H9 (cell line): ENCODE results near the gene SOX13. TPM values are rescaled to one million over a fixed set of nuclear protein-coding genes. Genes with fewer than 3 reads are reported as not detected.

Experiments used
- DNase-seq: peaks from one replicate; pipeline ENCODE4 v3.0.0-alpha.2; 2017
- H2AFZ ChIP-seq: one replicate; pipeline ENCODE4 v1.6.1; 2013; ENCODE audit warnings: mild to moderate bottlenecking, low read length, control low read depth, moderate library complexity
- H2AK5ac ChIP-seq: 2 replicates; pipeline ENCODE4 v1.6.1; 2013; ENCODE audit warnings: low read length, control low read depth, mixed read lengths; ENCODE audit not compliant: insufficient read length
- H2BK120ac ChIP-seq: one replicate; pipeline ENCODE4 v1.6.1; 2013; ENCODE audit warnings: low read depth, mild to moderate bottlenecking, low read length, control low read depth, inconsistent platforms; ENCODE audit not compliant: poor library complexity, severe bottlenecking
- H2BK12ac ChIP-seq: 2 replicates; pipeline ENCODE4 v1.6.1; 2013; ENCODE audit warnings: low read length, control low read depth, mixed read lengths, low read depth; ENCODE audit not compliant: insufficient read length
- H2BK15ac ChIP-seq: 2 replicates; pipeline ENCODE4 v1.6.1; 2013; ENCODE audit warnings: low read depth, low read length, control low read depth
- H2BK20ac ChIP-seq: one replicate; pipeline ENCODE4 v1.6.1; 2013; ENCODE audit warnings: low read depth, mild to moderate bottlenecking, low read length, control low read depth, inconsistent platforms; ENCODE audit not compliant: poor library complexity, severe bottlenecking
- H2BK5ac ChIP-seq: 2 replicates; pipeline ENCODE4 v1.6.1; 2013; ENCODE audit warnings: low read length, control low read depth, mixed read lengths; ENCODE audit not compliant: insufficient read length
- H3K14ac ChIP-seq: 2 replicates; pipeline ENCODE4 v1.6.1; 2013; ENCODE audit warnings: low read length, control low read depth; ENCODE audit not compliant: insufficient read depth
- H3K18ac ChIP-seq: 2 replicates; pipeline ENCODE4 v1.6.1; 2013; ENCODE audit warnings: low read depth, mild to moderate bottlenecking, mixed read lengths, low read length, control low read depth; ENCODE audit not compliant: insufficient read length
- H3K23ac ChIP-seq: 2 replicates; pipeline ENCODE4 v1.6.1; 2013; ENCODE audit warnings: low read length, control low read depth, mixed read lengths, low read depth; ENCODE audit not compliant: insufficient read length
- H3K23me2 ChIP-seq: 2 replicates; pipeline ENCODE4 v1.6.1; 2013; ENCODE audit warnings: low read depth, mild to moderate bottlenecking, mixed read lengths, low read length, control low read depth; ENCODE audit not compliant: insufficient read length, poor library complexity, severe bottlenecking
- H3K27ac ChIP-seq: 2 replicates; pipeline ENCODE4 v1.5.1; 2013; ENCODE audit warnings: low read length, control low read depth, mixed read lengths, low read depth; ENCODE audit not compliant: insufficient read length
- H3K27me3 ChIP-seq: 2 replicates; pipeline ENCODE4 v1.6.1; 2013; ENCODE audit warnings: low read length, control low read depth, inconsistent platforms; ENCODE audit not compliant: insufficient read depth
- H3K4ac ChIP-seq: 2 replicates; pipeline ENCODE4 v1.6.1; 2013; ENCODE audit warnings: low read depth, mild to moderate bottlenecking, control low read depth, inconsistent platforms, low read length, moderate library complexity
- H3K4me1 ChIP-seq: 2 replicates; pipeline ENCODE4 v1.6.1; 2013; ENCODE audit warnings: low read length, control low read depth, inconsistent platforms; ENCODE audit not compliant: insufficient read depth
- H3K4me2 ChIP-seq: 2 replicates; pipeline ENCODE4 v1.6.1; 2013; ENCODE audit warnings: low read length, control low read depth, mixed read lengths; ENCODE audit not compliant: insufficient read length, insufficient read depth
- H3K56ac ChIP-seq: 2 replicates; pipeline ENCODE4 v1.6.1; 2013; ENCODE audit warnings: low read depth, mild to moderate bottlenecking, mixed read lengths, low read length, control low read depth; ENCODE audit not compliant: insufficient read length
- H3K79me1 ChIP-seq: 2 replicates; pipeline ENCODE4 v1.6.1; 2013; ENCODE audit warnings: low read depth, mild to moderate bottlenecking, moderate library complexity, low read length, control low read depth, inconsistent platforms; ENCODE audit not compliant: insufficient read depth, poor library complexity, severe bottlenecking
- H3K79me2 ChIP-seq: 2 replicates; pipeline ENCODE4 v1.6.1; 2013; ENCODE audit warnings: low read length, control low read depth, inconsistent platforms; ENCODE audit not compliant: insufficient read depth
- H3K9ac ChIP-seq: 2 replicates; pipeline ENCODE4 v1.6.1; 2013; ENCODE audit warnings: low read length, control low read depth, mixed read lengths; ENCODE audit not compliant: insufficient read length; ENCODE audit errors: extremely low read depth
- H3K9me3 ChIP-seq: one replicate; pipeline ENCODE4 v1.6.1; 2013; ENCODE audit warnings: low read depth, low read length, inconsistent platforms; ENCODE audit not compliant: control insufficient read depth
- H3T11ph ChIP-seq: one replicate; pipeline ENCODE4 v1.6.1; 2013; ENCODE audit warnings: mild to moderate bottlenecking, low read length, control low read depth, inconsistent platforms
- H4K20me1 ChIP-seq: one replicate; pipeline ENCODE4 v1.6.1; 2013; ENCODE audit not compliant: control insufficient read depth, insufficient read length, insufficient read depth
- H4K5ac ChIP-seq: 2 replicates; pipeline ENCODE4 v1.6.1; 2013; ENCODE audit warnings: low read depth, mild to moderate bottlenecking, mixed read lengths, low read length, control low read depth; ENCODE audit not compliant: insufficient read length
- H4K8ac ChIP-seq: replicated peaks from 2 replicates; pipeline ENCODE4 v1.6.1; 2013; ENCODE audit warnings: low read length, control low read depth, mixed read lengths, low read depth; ENCODE audit not compliant: insufficient read length
- H4K91ac ChIP-seq: 2 replicates; pipeline ENCODE4 v1.6.1; 2013; ENCODE audit warnings: low read depth, mild to moderate bottlenecking, moderate library complexity, mixed read lengths, low read length, control low read depth; ENCODE audit not compliant: insufficient read length
- H3K27ac Mint-ChIP-seq, 3 experiments: 2 replicates in 2 of 3; 3 replicates in 1 of 3; pipeline ENCODE4 v1.8.0; 2020 to 2021; ENCODE audit warnings: mixed read lengths in 3 of 3, mild to moderate bottlenecking in 1 of 3, moderate library complexity in 1 of 3
- H3K27me3 Mint-ChIP-seq: 2 replicates; pipeline ENCODE4 v1.8.0; 2021; ENCODE audit warnings: low read depth, mild to moderate bottlenecking, moderate library complexity, mixed read lengths
- H3K36me3 Mint-ChIP-seq, 3 experiments: 2 replicates in 2 of 3; 3 replicates in 1 of 3; pipeline ENCODE4 v1.8.0; 2020 to 2021; ENCODE audit warnings: low read depth in 3 of 3, mixed read lengths in 3 of 3; ENCODE audit not compliant: insufficient read depth in 1 of 3
- H3K4me1 Mint-ChIP-seq, 2 experiments: 2 replicates each; pipeline ENCODE4 v1.8.0; 2020; ENCODE audit warnings: mixed read lengths in 2 of 2
- H3K4me3 Mint-ChIP-seq, 2 experiments: 2 replicates in 1 of 2; 3 replicates in 1 of 2; pipeline ENCODE4 v1.8.0; 2020 to 2021; ENCODE audit warnings: mild to moderate bottlenecking in 2 of 2, mixed read lengths in 2 of 2, moderate library complexity in 1 of 2
- H3K9me3 Mint-ChIP-seq, 2 experiments: 2 replicates in 1 of 2; 3 replicates in 1 of 2; pipeline ENCODE4 v1.8.0; 2020; ENCODE audit warnings: mild to moderate bottlenecking in 2 of 2, mixed read lengths in 2 of 2, moderate library complexity in 1 of 2
- CTCF ChIP-seq: fragments of 200-600 bp; sonication (generic); conservative IDR thresholded peaks from 3 replicates; pipeline ENCODE4 v1.8.0; 2021; ENCODE audit warnings: antibody characterized with exemption, mild to moderate bottlenecking
- WGBS: extraction: QIAGEN DNeasy Blood & Tissue Kit; methylation state at CpG from one replicate; pipeline ENCODE4 v1.1.7; 2013; ENCODE audit warnings: missing lambda C conversion rate, low lambda C conversion rate, mixed read lengths; ENCODE audit not compliant: insufficient read length; ENCODE audit errors: extremely low coverage; 5-methylcytosine and 5-hydroxymethylcytosine counted together
- total RNA-seq: library from RNA; stranded (reverse); gene quantifications from 2 replicates; pipeline ENCODE4 v1.2.1, GENCODE V29; 2021

The SOX13 gene
- total RNA-seq, 1 experiment from 2014 or later, result 120 TPM

- H3K23ac ChIP-seq, result no peak overlapping the region
- Mint-ChIP-seq H3K4me3 (no peak overlapping the region; a peak in 1 of 5 replicates), H3K9me3 (no peaks in the 10 kb centered on the region; a peak in 1 of 5 replicates), H3K27me3 (no peaks in the 10 kb centered on the region; the same call in 1 of the 2 replicates), H3K27ac (peak overlapping the region in 2 of 3 experiments; percentile 21 to 39; a peak in 3 of 7 replicates), H3K4me1 (peaks cover 43% of the 10 kb centered on the region in 2 experiments), H3K36me3 (peaks cover 30 to 69% (median 50%) of the 10 kb centered on the region in 3 experiments; a peak in 6 of 7 replicates)
- no peaks in the 10 kb centered on the region for H3K9me3 ChIP-seq
- H2BK5ac ChIP-seq, result no peak overlapping the region
- no peak overlapping the region for H2BK20ac ChIP-seq
- peaks cover 4% of the 10 kb centered on the region for H3K23me2 ChIP-seq
- H2BK15ac ChIP-seq, result no peak overlapping the region
- no peak overlapping the region for H3K56ac ChIP-seq
- no peak overlapping the region for H2AFZ ChIP-seq
- H3K79me1 ChIP-seq, result no peaks in the 10 kb centered on the region
- H3K27ac ChIP-seq, result no peak overlapping the region
- no peak overlapping the region for H3K9ac ChIP-seq
- no peaks in the 10 kb centered on the region for H4K20me1 ChIP-seq
- no peak overlapping the region for H4K5ac ChIP-seq
- no peak overlapping the region for H3K18ac ChIP-seq
- H2BK12ac ChIP-seq, result no peak overlapping the region
- H3K14ac ChIP-seq, result no peak overlapping the region
- H3K4me1 ChIP-seq, result no peaks in the 10 kb centered on the region; the same call in 1 of the 2 replicates
- WGBS, result no CpG with 5 or more reads among the region's 7 CpGs
- H4K8ac ChIP-seq, result no peak overlapping the region
- H3K4me2 ChIP-seq, result no peak overlapping the region
- no peak overlapping the region for H4K91ac ChIP-seq
- H3K79me2 ChIP-seq, result no peaks in the 10 kb centered on the region
- no peak overlapping the region for H2BK120ac ChIP-seq
- no peak for TF ChIP-seq CTCF
- DNase-seq, result no peak
- H3K4ac ChIP-seq, result no peak overlapping the region
- no peak overlapping the region for H3T11ph ChIP-seq
- H3K27me3 ChIP-seq, result no peaks in the 10 kb centered on the region
- no peak overlapping the region for H2AK5ac ChIP-seq
Measured at GRCh38 chr1:204126956-204127355, 54.0 kb downstream of the SOX13 start.
